A549 (cell line): Measurements from ENCODE around the gene SHC3. TPM values are rescaled to one million over a fixed set of nuclear protein-coding genes. Genes with fewer than 3 reads are reported as not detected.

Source experiments
- ATAC-seq, 2 experiments: fragments of 200-7000 bp in 1 of 2; fragments of >200 bp in 1 of 2; cut with Nextera tagmentation in 1 of 2; cut with Tn5 transposase in 1 of 2; 3 replicates each; pipeline versions ENCODE4 v1.8.0 to v1.9.1; 2018 to 2020; ENCODE audit warnings: mild to moderate bottlenecking in 1 of 2, moderate library complexity in 1 of 2
- CTCF ChIA-PET: fragments of 300-600 bp; sonication (Branson Sonifier 250); formaldehyde crosslinking; extraction: SDS; loops from one replicate; lab custom pipeline; 2021; ENCODE audit warnings: antibody characterized with exemption, inconsistent platforms; lab: Yijun Ruan, JAX
- POLR2A ChIA-PET: fragments of 350-600 bp; formaldehyde crosslinking; extraction: SDS; loops from one replicate; lab custom pipeline; 2021; ENCODE audit warnings: antibody characterized with exemption, inconsistent platforms; lab: Yijun Ruan, JAX
- DNase-seq, 2 experiments: peaks; one replicate each; pipeline versions ENCODE4 v3.0.0 to v3.0.0-alpha.2; 2011 to 2016; ENCODE audit warnings: low read depth in 1 of 2, low spot score in 1 of 2
- FAIRE-seq: peaks from 2 replicates; lab custom pipeline; 2011; peaks lifted over from hg19 to GRCh38; lab: Jason Lieb, UNC
- H3K27ac ChIP-seq, 2 experiments: fragments of >200 bp; sonication (Bioruptor Twin); formaldehyde crosslinking; 3 replicates each; pipeline ENCODE4 v1.5.1; 2016 to 2017
- H3K4me1 ChIP-seq: fragments of >200 bp; sonication (Bioruptor Twin); formaldehyde crosslinking; 3 replicates; pipeline ENCODE4 v1.6.1; 2016
- H3K4me2 ChIP-seq: fragments of >200 bp; sonication (Bioruptor Twin); formaldehyde crosslinking; 3 replicates; pipeline ENCODE4 v1.6.1; 2016
- H3K4me3 ChIP-seq: fragments of >200 bp; sonication (Bioruptor Twin); formaldehyde crosslinking; 3 replicates; pipeline ENCODE4 v1.5.1; 2016
- H3K9me3 ChIP-seq: fragments of >200 bp; sonication (Bioruptor Twin); formaldehyde crosslinking; 3 replicates; pipeline ENCODE4 v1.6.1; 2016
- ATOH8 ChIP-seq: fragments of 250-450 bp; sonication (Bioruptor Pico); IDR thresholded peaks from 2 replicates; pipeline ENCODE4 v1.5.0; 2020; ENCODE audit warnings: low read depth, mild to moderate bottlenecking, moderate library complexity
- CBX2 ChIP-seq: fragments of 200-600 bp; sonication (generic); IDR thresholded peaks from 2 replicates; pipeline ENCODE4 v1.6.1; 2016; ENCODE audit warnings: low read depth, mild to moderate bottlenecking, borderline replicate concordance
- CBX8 ChIP-seq: fragments of 200-600 bp; sonication (generic); IDR thresholded peaks from 2 replicates; pipeline ENCODE4 v1.6.1; 2016
- E2F6 ChIP-seq: IDR thresholded peaks from 2 replicates; pipeline ENCODE4 v1.6.1; 2012; ENCODE audit warnings: low read depth, borderline replicate concordance
- EHMT2 ChIP-seq: fragments of 200-600 bp; sonication (generic); IDR thresholded peaks from 2 replicates; pipeline ENCODE4 v1.6.1; 2016; ENCODE audit warnings: antibody characterized with exemption, low read depth, mild to moderate bottlenecking, moderate library complexity
- EP300 ChIP-seq, 2 experiments: fragments of >200 bp; sonication (Bioruptor Twin); formaldehyde crosslinking; IDR thresholded peaks; 2 replicates in 1 of 2; 3 replicates in 1 of 2; pipeline ENCODE4 v1.6.1; 2016 to 2017
- ESRRA ChIP-seq: fragments of 150-350 bp; IDR thresholded peaks from 2 replicates; pipeline ENCODE4 v1.6.1; 2014; ENCODE audit warnings: mild to moderate bottlenecking, low read length, borderline replicate concordance
- FOSL2 ChIP-seq, 2 experiments: fragments of 450-650 bp in 1 of 2; fragments of >200 bp in 1 of 2; sonication (Bioruptor Twin) in 1 of 2; formaldehyde crosslinking; IDR thresholded peaks; 2 replicates each; pipeline versions ENCODE4 v1.5.0 to v1.6.1; 2016 to 2020; ENCODE audit warnings: mild to moderate bottlenecking in 1 of 2, moderate library complexity in 1 of 2
- FOXS1 ChIP-seq: fragments of 250-450 bp; sonication (Bioruptor Pico); IDR thresholded peaks from 2 replicates; pipeline ENCODE4 v1.5.0; 2020; ENCODE audit warnings: mild to moderate bottlenecking, moderate library complexity
- HDAC2 ChIP-seq: fragments of 200-600 bp; sonication (generic); IDR thresholded peaks from 2 replicates; pipeline ENCODE4 v1.6.1; 2016
- HOXB13 ChIP-seq: fragments of 250-450 bp; sonication (Bioruptor Pico); IDR thresholded peaks from 2 replicates; pipeline ENCODE4 v1.5.0; 2020; ENCODE audit warnings: low read depth, mild to moderate bottlenecking, moderate library complexity
- HOXB5 ChIP-seq: fragments of 250-450 bp; sonication (Bioruptor Pico); IDR thresholded peaks from 2 replicates; pipeline ENCODE4 v1.5.0; 2020; ENCODE audit warnings: mild to moderate bottlenecking, moderate library complexity
- JUN ChIP-seq, 2 experiments: fragments of >200 bp; sonication (Bioruptor Twin); formaldehyde crosslinking; IDR thresholded peaks; 2 replicates in 1 of 2; 3 replicates in 1 of 2; pipeline ENCODE4 v1.6.1; 2016 to 2017
- KDM1A ChIP-seq: fragments of 200-600 bp; sonication (generic); IDR thresholded peaks from 2 replicates; pipeline ENCODE4 v1.6.1; 2016; ENCODE audit warnings: low read depth, mild to moderate bottlenecking
- MAFK ChIP-seq: fragments of 450-650 bp; IDR thresholded peaks from 2 replicates; pipeline ENCODE4 v1.6.1; 2014; ENCODE audit not compliant: partially characterized antibody
- MAX ChIP-seq: IDR thresholded peaks from 2 replicates; pipeline ENCODE4 v1.6.1; 2012
- MAZ ChIP-seq: fragments of 150-350 bp; IDR thresholded peaks from 2 replicates; pipeline ENCODE4 v1.6.1; 2014; ENCODE audit warnings: antibody characterized with exemption, low read depth, low read length, borderline replicate concordance
- NFE2L2 ChIP-seq: fragments of 150-350 bp; conservative IDR thresholded peaks from 2 replicates; pipeline ENCODE4 v1.6.1; 2014; ENCODE audit warnings: low read length
- POLR2AphosphoS2 ChIP-seq: conservative IDR thresholded peaks from 2 replicates; pipeline ENCODE4 v1.6.1; 2012; ENCODE audit warnings: low read length, improper control_type of control experiment, inconsistent platforms
- RARB ChIP-seq: fragments of 250-450 bp; sonication (Bioruptor Pico); IDR thresholded peaks from 2 replicates; pipeline ENCODE4 v1.8.0; 2021; ENCODE audit warnings: mild to moderate bottlenecking, moderate library complexity
- RFX5 ChIP-seq: fragments of 450-650 bp; IDR thresholded peaks from 2 replicates; pipeline ENCODE4 v1.7.1; 2014; ENCODE audit warnings: antibody characterized with exemption, mild to moderate bottlenecking, moderate library complexity
- SMC3 ChIP-seq: fragments of >200 bp; sonication (Bioruptor Twin); formaldehyde crosslinking; IDR thresholded peaks from 3 replicates; pipeline ENCODE4 v1.6.1; 2018; ENCODE audit warnings: inconsistent platforms
- TFCP2L1 ChIP-seq: fragments of 250-450 bp; sonication (Bioruptor Pico); IDR thresholded peaks from 2 replicates; pipeline ENCODE4 v1.5.0; 2021; ENCODE audit warnings: mild to moderate bottlenecking
- ZC3H11A ChIP-seq: fragments of 450-650 bp; IDR thresholded peaks from 2 replicates; pipeline ENCODE4 v1.6.1; 2014; ENCODE audit warnings: antibody characterized with exemption, mild to moderate bottlenecking
- WGBS: methylation state at CpG from one replicate; pipeline ENCODE4 v1.1.6; 2017; ENCODE audit errors: missing lambda C conversion rate; 5-methylcytosine and 5-hydroxymethylcytosine counted together
- polyA plus RNA-seq, 4 experiments: library from polyadenylated mRNA; depleted of rRNA in 3 of 4; stranded (reverse); fragments of >200 nt; fragmentation: RNase III in 1 of 4; extraction: RNeasy Plus Mini Kit Qiagen cat#74134 plus additional on column Dnase treatment in 1 of 4; gene quantifications; 2 replicates in 3 of 4; 3 replicates in 1 of 4; pipeline ENCODE4 v1.2.3, GENCODE V29; 2011 to 2017
- TF ChIP-seq, protein P1 (sequence below): fragments of 150-350 bp; IDR thresholded peaks from 2 replicates; pipeline ENCODE4 v1.6.1; 2014; ENCODE audit warnings: low read depth, mild to moderate bottlenecking, low read length

Gene SHC3
- polyA plus RNA-seq, 2 of the 4 experiments (the other 2 are of a cell fraction) = 0.09 to 0.88 TPM

DNA sequence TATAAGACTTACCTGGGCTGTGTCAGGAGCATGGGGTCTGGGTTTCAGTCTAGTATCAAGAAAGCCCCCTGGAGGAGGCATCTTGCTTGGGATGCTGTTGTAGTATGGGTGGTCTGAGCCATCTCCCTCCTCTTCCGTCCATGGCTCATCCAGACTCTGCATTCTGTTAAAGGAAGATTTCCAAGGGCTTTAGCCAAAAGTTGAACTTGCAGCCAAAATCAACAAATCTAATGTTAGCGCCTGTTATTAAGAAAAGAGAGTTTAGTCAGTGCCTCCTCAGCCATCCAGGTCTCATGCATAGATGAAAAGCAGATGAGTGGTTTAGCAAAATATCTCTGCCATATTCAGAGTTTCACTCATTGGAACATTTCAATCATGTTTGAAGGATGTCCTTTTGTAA is 131.8 kb downstream of the SHC3 start:
- POLR2A ChIA-PET = no interaction called here
- CTCF ChIA-PET = no interaction called here
- H3K4me1 ChIP-seq = no peaks in the 10 kb centered on the region
- H3K4me3 ChIP-seq = no peak overlapping the region
- no peak overlapping the region for H3K27ac ChIP-seq
- ATAC-seq (no peak), FAIRE-seq (no peak), DNase-seq (no peak)
- H3K4me2 ChIP-seq = no peak overlapping the region
- TF ChIP-seq EHMT2 (no peak), RFX5 (no peak), MAFK (no peak), HOXB13 (CRISPR knock-in tag) (no peak), MAX (no peak), HDAC2 (no peak), EP300 (IDR thresholded peaks at IDR 0.05) (no peak), HOXB5 (CRISPR knock-in tag) (no peak), SMC3 (no peak)
- H3K9me3 ChIP-seq = no peaks in the 10 kb centered on the region
- WGBS = 74% methylated on average over 2 of the region's 2 CpGs

DNA sequence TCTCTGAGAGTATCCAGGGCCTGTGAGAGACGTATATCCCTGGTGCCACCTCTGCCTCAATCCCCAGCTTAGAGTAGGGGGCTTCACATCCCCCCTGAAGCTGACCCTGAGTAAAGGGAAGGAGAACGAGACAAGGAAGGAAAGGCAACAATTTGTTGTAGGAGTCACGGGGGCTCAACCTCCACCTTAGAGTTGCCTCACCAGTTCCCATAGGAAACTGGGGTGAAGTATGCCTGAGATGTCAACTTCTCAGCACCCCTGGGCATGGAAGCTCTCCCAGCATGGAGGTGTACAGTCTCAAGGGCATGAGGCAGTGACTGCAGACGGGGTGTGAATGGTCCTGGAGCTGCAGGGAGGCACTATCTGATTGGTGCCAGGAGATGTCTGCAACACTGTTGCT is 133.7 kb downstream of the SHC3 start:
- no peak for TF ChIP-seq CBX8
- TF ChIP-seq ZC3H11A = no peak
- TF ChIP-seq ATOH8 = no peak
- TF ChIP-seq SMC3 = no peak
- no peak for TF ChIP-seq MAZ
- CTCF ChIA-PET = interaction anchor here (0.9 to 1.3 kb wide), 2 partner anchors 12 to 235 kb away, joined by 3 to 4 read pairs; no protein-coding TSS in a partner anchor
- no peak for FAIRE-seq

GRCh38 chr9:89044104-89044503 is 134.5 kb downstream of the SHC3 start:
- DNase-seq (no peak), FAIRE-seq (no peak), ATAC-seq (no peak)
- no peak overlapping the region for H3K27ac ChIP-seq
- 69% methylated on average over 2 of the region's 2 CpGs for WGBS
- H3K9me3 ChIP-seq = no peaks in the 10 kb centered on the region
- H3K4me3 ChIP-seq = no peak overlapping the region
- no peak for TF ChIP-seq EP300 (IDR thresholded peaks at IDR 0.05)
- TF ChIP-seq, protein P1, sequence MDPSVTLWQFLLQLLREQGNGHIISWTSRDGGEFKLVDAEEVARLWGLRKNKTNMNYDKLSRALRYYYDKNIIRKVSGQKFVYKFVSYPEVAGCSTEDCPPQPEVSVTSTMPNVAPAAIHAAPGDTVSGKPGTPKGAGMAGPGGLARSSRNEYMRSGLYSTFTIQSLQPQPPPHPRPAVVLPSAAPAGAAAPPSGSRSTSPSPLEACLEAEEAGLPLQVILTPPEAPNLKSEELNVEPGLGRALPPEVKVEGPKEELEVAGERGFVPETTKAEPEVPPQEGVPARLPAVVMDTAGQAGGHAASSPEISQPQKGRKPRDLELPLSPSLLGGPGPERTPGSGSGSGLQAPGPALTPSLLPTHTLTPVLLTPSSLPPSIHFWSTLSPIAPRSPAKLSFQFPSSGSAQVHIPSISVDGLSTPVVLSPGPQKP = no peak
- TF ChIP-seq RARB = no peak
- no peak for TF ChIP-seq ESRRA
- no peak for TF ChIP-seq POLR2AphosphoS2
- TF ChIP-seq FOSL2 (IDR thresholded peaks at IDR 0.05) = no peak
- no peak for TF ChIP-seq FOSL2 (CRISPR knock-in tag; IDR thresholded peaks at IDR 0.05)
- TF ChIP-seq FOXS1 = no peak
- no peak for TF ChIP-seq ZC3H11A
- TF ChIP-seq TFCP2L1 = no peak
- TF ChIP-seq EHMT2 = no peak
- no peak for TF ChIP-seq RFX5
- no peak for TF ChIP-seq ATOH8
- no peak for TF ChIP-seq NFE2L2
- TF ChIP-seq KDM1A = no peak
- TF ChIP-seq JUN (IDR thresholded peaks at IDR 0.05) = no peak
- TF ChIP-seq E2F6 = no peak
- no peak for TF ChIP-seq CBX2
- H3K4me1 ChIP-seq = no peaks in the 10 kb centered on the region
- ChIA-PET CTCF (interaction anchor here (0.6 to 1.3 kb wide), 3 partner anchors 13 to 236 kb away, joined by 3 to 4 read pairs (median 3); no protein-coding TSS in a partner anchor), POLR2A (no interaction called here)
- H3K4me2 ChIP-seq = no peak overlapping the region

More for the DNA sequence above, 133.7 kb downstream of the SHC3 start:
- ATAC-seq (no peak), DNase-seq (no peak)
- Histone ChIP-seq H3K27ac (no peak overlapping the region), H3K4me3 (no peak overlapping the region), H3K4me2 (no peak overlapping the region), H3K9me3 (no peaks in the 10 kb centered on the region), H3K4me1 (no peaks in the 10 kb centered on the region)
- POLR2A ChIA-PET = no interaction called here
- 56% methylated on average over 4 of the region's 4 CpGs for WGBS
